AG08395 (cell line): ENCODE results near the gene TMEM170A.
"Not testable (repeated sequence)": the region's sequence is repeated elsewhere in the genome, so short reads cannot be mapped to it uniquely, and the experiment has no call there.

ENCODE experiments used
- DNase-seq: peaks from one replicate; pipeline ENCODE4 v3.0.0; 2012; ENCODE audit warnings: mixed read lengths, low spot score

The TMEM170A gene

GRCh38 chr16:75452464-75453190, 11.9 kb downstream of the TMEM170A start:
- DNase-seq = no peak

GRCh38 chr16:75446416-75446815, 18.1 kb downstream of the TMEM170A start:
- no peak for DNase-seq

GRCh38 chr16:75445298-75445697, 19.2 kb downstream of the TMEM170A start:
- no peak for DNase-seq

GRCh38 chr16:75443298-75443697, 21.2 kb downstream of the TMEM170A start:
- peak; percentile 30 for DNase-seq

GRCh38 chr16:75433732-75434413, 30.6 kb downstream of the TMEM170A start:
- DNase-seq = peak; percentile 72

GRCh38 chr16:75432828-75433731, 31.4 kb downstream of the TMEM170A start, which contains the start of gene CFDP1:
Gene CFDP1, minus strand, starts transcription at chr16:75433503. Its CDS starts 151 bp downstream, at chr16:75433352.
- peak; percentile 99 for DNase-seq

GRCh38 chr16:75429621-75430403, 34.7 kb downstream of the TMEM170A start:
- no peak for DNase-seq

GRCh38 chr16:75426524-75426923, 38.0 kb downstream of the TMEM170A start:
- peak; percentile 10 for DNase-seq

GRCh38 chr16:75424105-75424762, 40.3 kb downstream of the TMEM170A start:
- not testable (repeated sequence) for DNase-seq

GRCh38 chr16:75423723-75424104, 40.8 kb downstream of the TMEM170A start:
- DNase-seq = no peak

GRCh38 chr16:75421820-75422126, 42.7 kb downstream of the TMEM170A start:
- no peak for DNase-seq

- DNase-seq = peak; percentile 29
These were observed 43.3 kb downstream of the TMEM170A start for GRCh38 chr16:75420987-75421819.

GRCh38 chr16:75416904-75417565, 47.5 kb downstream of the TMEM170A start:
- no peak for DNase-seq

- no peak for DNase-seq
These were observed 49.2 kb downstream of the TMEM170A start for GRCh38 chr16:75415169-75415905.

- DNase-seq = no peak
These were observed 50.5 kb downstream of the TMEM170A start for GRCh38 chr16:75413951-75414350.

GRCh38 chr16:75406943-75407342, 57.5 kb downstream of the TMEM170A start:
- no peak for DNase-seq

- peak; percentile 43 for DNase-seq
These were observed 61.5 kb downstream of the TMEM170A start for GRCh38 chr16:75402821-75403475.

- DNase-seq = peak; percentile 44
These were observed 62.2 kb downstream of the TMEM170A start for GRCh38 chr16:75402159-75402820.
